HG02588 (cell line): ENCODE data around the gene POMP.
"Not testable (repeated sequence)": the region's sequence is repeated elsewhere in the genome, so short reads cannot be mapped to it uniquely, and the experiment has no call there.

Experiments
- ATAC-seq: cut with Tn5 transposase; IDR thresholded peaks from one replicate; pipeline ENCODE4 v1.9.1; 2021; ENCODE audit warnings: mild to moderate bottlenecking, moderate library complexity; ENCODE audit not compliant: unreplicated experiment

The POMP gene

DNA sequence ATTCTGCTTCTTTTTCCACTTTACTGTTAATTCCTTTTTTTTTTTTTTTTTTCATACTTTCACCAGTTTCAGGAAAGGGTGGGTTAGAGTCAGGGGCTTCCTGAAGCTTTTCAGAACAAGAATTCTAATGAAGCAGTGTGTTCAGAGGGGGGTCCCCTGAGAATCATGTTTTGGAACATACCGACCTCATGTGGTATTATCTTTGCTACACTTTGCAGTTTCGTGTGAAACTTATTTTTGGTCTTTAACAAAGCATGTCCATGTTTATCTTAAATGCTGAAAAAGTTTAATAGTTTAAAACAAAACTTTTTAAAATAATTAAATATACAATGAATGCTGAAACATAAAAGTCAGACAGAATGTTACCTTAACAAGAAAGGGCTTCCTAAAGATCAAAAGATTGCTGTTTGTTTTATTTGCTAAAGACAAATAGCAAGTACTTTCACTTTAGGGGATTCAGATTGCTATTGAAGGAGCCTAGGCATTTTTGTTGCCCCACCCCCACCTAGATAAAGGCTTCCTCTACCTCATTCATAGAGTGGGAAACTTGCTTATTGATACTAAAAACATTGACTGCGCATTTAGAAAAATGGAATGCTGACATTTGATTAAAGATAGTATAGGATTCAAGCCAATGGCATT, 21.1 kb upstream of the POMP start:
- ATAC-seq = no peak

GRCh38 chr13:28638756-28639155, 20.2 kb upstream of the POMP start:
- no peak for ATAC-seq

GRCh38 chr13:28640861-28641599, 17.9 kb upstream of the POMP start:
- no peak for ATAC-seq

DNA sequence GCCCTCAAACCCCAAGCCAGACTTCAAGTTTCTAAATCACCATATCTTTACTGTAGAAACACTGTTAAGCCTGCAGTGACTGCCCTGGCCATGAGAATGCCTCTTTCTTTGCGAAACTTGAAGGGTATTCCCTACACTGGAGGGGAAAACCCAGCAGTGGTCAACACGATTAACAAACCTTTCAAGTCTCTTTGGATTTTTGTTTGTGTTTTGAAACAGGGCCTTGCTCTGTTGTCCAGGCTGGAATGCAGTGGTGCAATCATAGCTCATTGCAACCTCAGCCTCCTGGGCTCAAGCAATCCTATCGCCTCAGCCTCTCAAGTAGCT, 17.4 kb upstream of the POMP start:
- peak; percentile 84 for ATAC-seq

DNA sequence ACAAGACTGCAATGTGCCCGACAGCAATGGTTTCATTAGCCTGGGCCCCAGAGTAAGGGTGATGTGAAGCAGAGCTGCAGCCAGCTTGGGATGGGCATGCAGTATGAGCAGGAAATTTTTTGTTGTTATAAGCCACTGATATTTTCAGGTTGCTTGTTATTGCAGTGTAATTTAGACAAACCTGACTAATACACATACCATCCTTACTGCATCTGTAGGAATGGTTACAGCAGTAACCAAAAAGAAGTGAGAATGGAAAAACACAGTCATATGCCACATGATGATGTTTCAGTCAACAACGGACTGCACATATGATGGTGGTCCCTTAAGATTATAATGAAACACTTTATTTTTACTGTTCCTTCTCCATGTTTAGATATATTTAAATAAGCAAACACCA, 8.6 kb upstream of the POMP start:
- no peak for ATAC-seq

DNA sequence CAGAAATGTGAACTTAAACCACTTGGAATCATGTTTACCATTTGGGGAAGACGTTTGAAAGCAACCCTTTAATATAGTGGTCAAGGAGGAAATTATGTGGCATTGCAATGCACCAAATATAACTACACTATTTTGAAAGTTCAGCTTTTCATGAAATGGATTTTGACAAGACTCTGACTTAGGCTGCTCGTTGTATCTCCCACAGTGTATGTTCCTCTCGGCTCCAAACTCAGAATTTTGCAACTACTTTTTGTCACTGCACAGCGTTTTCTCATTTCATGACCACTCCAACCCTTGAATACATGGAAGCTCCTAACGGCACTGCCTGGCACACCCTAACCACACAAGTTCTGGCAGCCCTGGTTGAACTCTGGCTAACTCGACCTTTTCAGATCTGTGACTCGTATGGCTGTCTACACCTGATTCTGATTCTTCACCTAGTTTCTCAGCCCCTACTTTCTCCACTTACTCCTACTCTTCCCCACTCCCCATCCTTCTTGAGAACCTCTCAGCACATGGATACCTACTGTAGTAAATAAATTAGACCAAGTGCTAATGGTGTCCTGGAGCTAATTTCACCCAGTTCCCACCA, 7.0 kb upstream of the POMP start:
- no peak for ATAC-seq

GRCh38 chr13:28653111-28653510, 5.8 kb upstream of the POMP start:
- ATAC-seq = no peak

GRCh38 chr13:28654276-28654675, 4.7 kb upstream of the POMP start:
- ATAC-seq = no peak

DNA sequence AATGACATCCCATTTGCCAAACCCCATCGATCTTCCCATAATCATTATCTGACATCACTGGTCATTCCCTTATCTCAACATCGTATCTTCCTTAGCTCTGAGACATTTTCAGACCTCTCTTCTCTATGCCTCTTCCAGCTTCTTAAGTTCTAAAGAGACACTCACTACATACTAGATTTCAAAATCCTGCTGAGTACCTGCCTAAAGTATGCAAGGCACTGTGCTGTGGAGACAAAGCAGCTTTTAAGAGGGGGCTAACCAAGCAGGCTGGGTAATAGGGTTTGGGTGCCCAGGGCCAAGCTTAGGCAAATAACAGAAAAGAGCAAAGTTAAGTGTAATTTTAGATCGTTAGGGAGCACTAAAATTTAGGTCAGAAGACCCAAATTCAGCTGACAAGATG, 3.4 kb upstream of the POMP start:
- no peak for ATAC-seq

GRCh38 chr13:28657784-28658538, 969 bp upstream of the POMP start:
- ATAC-seq = no peak

DNA sequence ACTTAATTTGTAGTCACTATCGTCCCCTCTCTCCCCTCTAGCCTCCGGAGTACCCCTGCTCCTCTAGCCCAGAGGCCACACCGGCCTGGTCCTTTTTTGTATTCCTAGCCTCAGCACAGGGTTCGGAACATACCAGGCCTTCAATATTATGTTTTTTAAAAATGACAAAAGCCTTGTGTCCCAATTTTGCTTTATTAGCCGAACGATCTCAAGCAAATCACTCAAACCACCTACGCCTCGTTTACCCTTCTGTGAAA, 463 bp upstream of the POMP start:
- ATAC-seq = no peak

GRCh38 chr13:28659621-28659970, 666 bp downstream of the POMP start:
- ATAC-seq = peak; percentile 17

DNA sequence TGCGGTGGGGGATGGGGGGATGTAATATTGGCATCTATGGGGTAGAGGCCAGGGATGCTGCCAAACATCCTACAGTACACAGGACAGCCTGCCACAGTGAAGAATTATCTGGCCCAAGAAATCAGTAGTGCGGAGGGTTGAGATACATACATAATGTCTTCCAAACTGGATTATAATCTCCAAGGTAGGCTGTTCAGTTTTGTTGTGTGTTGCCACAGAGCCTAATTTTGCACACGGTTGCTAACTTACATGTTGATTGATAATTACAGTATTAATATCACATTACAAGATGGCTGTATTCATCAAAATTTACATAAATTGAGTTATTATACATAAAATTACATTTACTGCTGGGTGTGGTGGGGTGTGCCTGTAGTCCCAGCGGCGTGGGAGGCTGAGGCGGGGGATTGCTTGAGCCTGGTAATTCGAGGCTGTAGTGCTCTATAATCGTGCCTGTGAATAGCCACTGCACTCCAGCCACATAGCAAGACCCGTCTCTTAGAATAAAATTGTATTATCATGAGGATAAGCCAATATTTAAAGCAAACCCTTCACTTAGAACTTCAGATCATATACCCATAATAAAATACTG, 8.1 kb downstream of the POMP start:
- ATAC-seq = no peak

DNA sequence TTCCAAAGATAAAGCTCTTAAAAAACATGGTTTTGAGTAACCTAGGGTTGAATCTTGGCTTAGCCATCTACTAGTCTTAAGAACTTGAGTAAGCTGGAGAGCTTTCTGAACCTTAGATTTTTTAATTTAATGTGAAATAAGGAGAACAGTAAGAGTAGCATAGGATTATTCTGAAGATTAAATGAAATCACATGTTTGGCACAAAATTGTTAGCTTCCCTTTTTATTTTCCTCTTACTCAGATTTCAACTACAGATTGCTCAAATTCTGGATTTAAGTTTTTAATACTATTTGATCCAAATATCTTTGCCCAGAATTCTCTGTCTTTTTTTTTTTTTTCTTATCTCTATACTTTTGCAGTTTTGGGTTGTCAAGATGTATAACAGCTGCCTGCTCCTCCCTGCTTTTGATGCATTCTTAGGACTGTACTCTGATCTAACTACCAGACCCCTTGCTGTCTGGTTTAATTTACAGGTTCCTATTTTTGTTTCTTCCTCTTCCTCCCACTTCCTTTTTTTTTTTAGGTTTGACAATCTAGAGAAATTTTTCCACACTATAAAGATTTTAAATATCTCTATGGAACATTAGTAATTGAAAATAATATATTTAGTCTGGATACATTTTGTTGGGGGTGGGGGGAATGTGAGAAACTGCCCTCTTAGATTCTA, 12.3 kb downstream of the POMP start:
- ATAC-seq = no peak

- ATAC-seq = no peak
Measured at GRCh38 chr13:28678809-28679208, 19.9 kb downstream of the POMP start.

DNA sequence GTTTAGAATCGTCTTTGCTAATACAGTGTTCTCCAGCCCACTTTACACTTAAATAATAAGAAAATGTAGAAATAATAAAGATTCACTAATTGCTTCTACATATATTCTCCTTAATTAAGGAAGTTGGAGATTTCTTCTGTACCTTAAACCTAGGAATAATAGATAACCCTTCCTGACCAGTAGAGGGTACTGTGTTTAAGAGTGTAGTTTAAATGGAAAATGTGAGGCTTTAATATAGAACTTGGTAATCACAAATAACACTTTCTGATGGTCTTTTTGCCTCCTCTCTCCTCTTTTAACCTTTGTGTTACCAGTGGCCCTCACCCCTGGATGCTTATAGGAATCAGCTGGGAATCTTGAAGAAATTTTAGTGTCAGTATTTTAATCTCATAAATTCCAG, 20.7 kb downstream of the POMP start:
- ATAC-seq = no peak

- ATAC-seq = no peak
Measured at GRCh38 chr13:28680541-28680940, 21.6 kb downstream of the POMP start.

DNA sequence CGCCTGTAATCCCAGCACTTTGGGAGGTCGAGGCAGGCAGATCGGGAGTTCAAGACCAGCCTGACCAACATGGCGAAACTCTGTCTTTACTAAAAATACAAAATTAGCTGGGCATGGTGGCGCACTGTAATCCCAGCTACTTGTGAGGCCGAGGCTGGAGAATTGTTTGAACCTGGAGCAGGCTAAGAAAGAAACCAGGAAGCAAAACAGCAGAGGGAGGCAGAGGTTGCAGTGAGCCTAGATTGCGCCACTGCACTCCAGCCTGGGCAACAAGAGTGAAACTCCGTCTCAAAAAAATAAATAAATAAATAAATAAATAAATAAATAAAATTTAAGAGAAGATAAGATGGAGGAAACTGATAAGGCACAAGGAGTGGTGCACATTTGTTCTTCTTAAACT, 24.2 kb downstream of the POMP start:
- ATAC-seq = not testable (repeated sequence)

DNA sequence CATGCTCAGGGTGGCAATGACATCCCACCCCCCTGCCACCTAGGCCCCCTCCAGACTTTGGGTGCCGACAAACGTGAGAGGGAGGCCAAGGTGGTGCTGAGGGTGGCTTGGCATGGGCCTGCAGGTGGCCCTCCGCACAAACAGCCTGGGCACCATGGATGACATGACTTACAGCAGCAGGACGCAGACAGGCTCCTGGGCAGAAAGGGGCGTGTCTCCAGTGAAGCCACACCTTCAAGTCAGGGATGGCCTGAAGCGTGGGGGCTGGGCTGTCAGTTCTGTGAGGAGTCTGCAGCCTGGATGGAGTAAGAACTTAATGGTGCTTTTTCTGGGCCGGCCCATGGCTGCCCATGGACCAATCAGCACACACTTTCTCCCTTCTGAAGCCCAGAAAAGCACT, 25.3 kb downstream of the POMP start:
- ATAC-seq = no peak

DNA sequence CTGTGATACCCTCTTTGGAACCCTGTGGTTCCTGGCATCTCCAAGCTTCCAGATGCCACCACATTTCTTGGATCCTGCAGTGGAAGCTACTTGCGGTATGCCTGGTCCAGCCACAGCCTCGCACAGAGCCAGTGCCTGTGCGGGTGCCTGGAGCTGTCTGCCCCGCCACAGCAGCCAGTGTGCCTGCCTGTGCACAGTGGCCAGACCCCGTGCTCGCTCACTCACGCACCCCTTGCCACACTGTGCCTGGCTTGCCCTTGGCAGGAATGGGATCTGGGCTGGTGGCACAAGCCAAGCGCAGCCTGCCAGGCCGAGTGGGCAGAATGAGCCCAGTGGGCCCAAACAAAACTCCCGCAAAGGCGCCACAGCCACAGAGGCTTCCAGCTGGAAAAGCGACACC, 26.2 kb downstream of the POMP start:
- no peak for ATAC-seq

- no peak for ATAC-seq
Measured at GRCh38 chr13:28685892-28686291, 27.0 kb downstream of the POMP start.
